ENCODE data around the gene NSL1.
A peak's percentile ranks its signal among the peaks of the same experiment; 100 is the strongest.

DNA sequence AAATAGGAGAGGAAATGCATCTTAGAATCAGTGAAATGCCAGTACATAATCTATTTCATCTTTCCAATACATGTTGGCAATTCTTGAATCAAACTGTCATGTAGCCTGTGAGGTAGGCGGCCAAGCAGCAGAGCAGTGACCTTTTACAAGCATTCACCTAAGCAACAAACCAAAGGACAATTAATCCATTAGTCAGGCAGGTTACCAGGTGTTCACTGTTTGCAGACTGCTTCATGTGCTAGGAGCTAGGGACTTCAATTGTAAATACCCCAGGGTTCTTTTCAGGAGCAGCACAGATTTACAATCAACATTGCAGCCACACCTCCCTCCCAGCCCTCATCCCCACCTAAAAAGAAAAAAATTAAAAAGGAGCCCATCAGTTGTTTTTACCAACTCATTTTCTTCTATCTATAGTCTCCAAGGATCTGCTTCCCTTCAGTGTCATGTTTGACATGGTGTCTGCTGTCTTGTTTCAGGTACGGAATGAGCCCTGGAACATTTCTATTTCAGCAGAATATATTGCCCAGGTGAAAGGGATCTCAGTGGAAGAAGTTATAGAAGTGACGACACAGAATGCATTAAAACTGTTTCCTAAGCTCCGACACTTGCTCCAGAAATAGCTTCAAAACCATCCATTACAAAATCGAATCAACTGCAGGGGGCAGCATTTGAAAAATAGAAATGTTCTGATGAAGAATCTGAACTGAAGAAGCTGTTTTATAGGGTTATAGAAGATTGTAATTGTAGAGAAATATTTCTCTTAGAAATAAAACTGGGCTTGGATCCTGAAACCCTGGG is 23.2 kb upstream of the NSL1 start:
- TF ChIP-seq CTCF (IDR thresholded peaks at IDR 0.05) (peak in 2 of 3 experiments; percentile 29 to 47), POLR2A (IDR thresholded peaks at IDR 0.05) (no peak)

Data from testis (tissue), 2 donors.